HepG2 (cell line): Measurements from ENCODE around the gene CD48. TPM values are rescaled to one million over a fixed set of nuclear protein-coding genes. Genes with fewer than 3 reads are reported as not detected.

ENCODE experiments used
- ATAC-seq: fragments of 200-7000 bp; cut with Tn5 transposase; 3 replicates; pipeline ENCODE4 v1.9.1; 2020; ENCODE audit warnings: mild to moderate bottlenecking, moderate library complexity
- Bru-seq: library from RNA; stranded (reverse); fragments of 400-500 nt; gene quantifications from one replicate; lab custom pipeline; 2021; lab: Mats Ljungman, UMichigan
- BruChase-seq, 2 experiments: library from RNA; stranded (reverse); fragments of 400-500 nt; gene quantifications; one replicate each; lab custom pipeline; 2021; lab: Mats Ljungman, UMichigan
- BruUV-seq: library from RNA; stranded (reverse); fragments of 400-500 nt; replicated peaks from 2 replicates; lab custom pipeline; 2021; lab: Mats Ljungman, UMichigan
- CTCF ChIA-PET: fragments of 300-600 bp; formaldehyde crosslinking; extraction: SDS; loops from one replicate; lab custom pipeline; 2021; ENCODE audit warnings: low total read pairs, inconsistent platforms, low intra/inter-chr PET ratio; lab: Yijun Ruan, JAX
- POLR2A ChIA-PET: fragments of 350-600 bp; sonication (Branson Sonifier 250); formaldehyde crosslinking; loops from one replicate; lab custom pipeline; 2020; ENCODE audit warnings: antibody characterized with exemption, inconsistent platforms; lab: Yijun Ruan, JAX
- DNase-seq: peaks from one replicate; pipeline ENCODE4 v3.0.0-alpha.2; 2015; ENCODE audit warnings: low spot score
- FAIRE-seq: peaks from 3 replicates; lab custom pipeline; 2011; peaks lifted over from hg19 to GRCh38; lab: Jason Lieb, UNC
- H2AFZ ChIP-seq: one replicate; pipeline ENCODE4 v1.6.1; 2011; ENCODE audit warnings: low read length, inconsistent platforms
- H3K27ac ChIP-seq: fragments of 300-600 bp; 3 replicates; pipeline ENCODE4 v1.8.0; 2011; ENCODE audit warnings: mixed run types, mild to moderate bottlenecking, mixed read lengths, low read length, inconsistent platforms; ENCODE audit not compliant: insufficient read depth; ENCODE audit errors: extremely low read length
- H3K27me3 ChIP-seq, 2 experiments: fragments of 200-600 bp in 1 of 2; 2 replicates in 1 of 2; 3 replicates in 1 of 2; pipeline versions ENCODE4 v1.6.0 to v1.8.0; 2011; ENCODE audit warnings: low read length in 2 of 2, mild to moderate bottlenecking in 2 of 2, moderate library complexity in 2 of 2, inconsistent platforms in 1 of 2; ENCODE audit not compliant: insufficient read depth in 2 of 2, control insufficient read depth in 1 of 2
- H3K36me3 ChIP-seq, 2 experiments: fragments of 200-600 bp in 1 of 2; replicated peaks in 1 of 2; 2 replicates in 1 of 2; 3 replicates in 1 of 2; pipeline versions ENCODE4 v1.5.1 to v1.8.0; 2011; ENCODE audit warnings: low read length in 2 of 2, inconsistent platforms in 1 of 2; ENCODE audit not compliant: insufficient read depth in 2 of 2, control insufficient read depth in 1 of 2
- H3K4me1 ChIP-seq: 2 replicates; pipeline ENCODE4 v1.5.1; 2012; ENCODE audit warnings: low read length, inconsistent platforms; ENCODE audit not compliant: insufficient read depth
- H3K4me2 ChIP-seq: 2 replicates; pipeline ENCODE4 v1.6.0; 2011; ENCODE audit warnings: low read depth, low read length, inconsistent platforms
- H3K4me3 ChIP-seq, 3 experiments: fragments of 200-600 bp in 1 of 3; sonication (generic), shearing (Covaris generic) in 1 of 3; replicated peaks in 1 of 3; 2 replicates each; pipeline ENCODE4 v1.5.1; 2011 to 2016; ENCODE audit warnings: low read length in 3 of 3, inconsistent platforms in 2 of 3, low read depth in 2 of 3, mild to moderate bottlenecking in 2 of 3, control low read depth in 1 of 3, mixed read lengths in 1 of 3; ENCODE audit not compliant: insufficient read depth in 1 of 3
- H3K79me2 ChIP-seq: one replicate; pipeline ENCODE4 v1.6.1; 2011; ENCODE audit warnings: low read length, inconsistent platforms; ENCODE audit not compliant: insufficient read depth
- H3K9ac ChIP-seq: 2 replicates; pipeline ENCODE4 v1.6.0; 2011; ENCODE audit warnings: mild to moderate bottlenecking, low read depth, low read length, inconsistent platforms; ENCODE audit not compliant: insufficient read depth
- H3K9me3 ChIP-seq: 2 replicates; pipeline ENCODE4 v1.5.1; 2012; ENCODE audit warnings: mild to moderate bottlenecking, low read length
- H4K20me1 ChIP-seq: 2 replicates; pipeline ENCODE4 v1.6.0; 2011; ENCODE audit warnings: inconsistent platforms, mild to moderate bottlenecking, low read length, moderate library complexity; ENCODE audit not compliant: insufficient read depth
- REXO4 ChIP-seq: sonication (generic); formaldehyde crosslinking; IDR thresholded peaks from 2 replicates; pipeline ENCODE4 v1.8.0; 2022; ENCODE audit warnings: missing genetic modification reagents, mild to moderate bottlenecking, borderline replicate concordance
- ZNF230 ChIP-seq: sonication (generic); formaldehyde crosslinking; IDR thresholded peaks from 2 replicates; pipeline ENCODE4 v1.4.0; 2020; ENCODE audit warnings: mild to moderate bottlenecking, missing genetic modification reagents
- WGBS: methylation state at CpG from one replicate; pipeline ENCODE4 v1.1.6; 2017; ENCODE audit warnings: low lambda C conversion rate; 5-methylcytosine and 5-hydroxymethylcytosine counted together
- in situ Hi-C: cut with HindIII; loops from 2 replicates; pipeline ENCODE4 v1.10.0; 2017; ENCODE audit warnings: low pct_unique_long_range_greater_than_20kb; ENCODE audit not compliant: extremely low pct_ligation_motif_present
- intact Hi-C: fragments of 100-400 bp; cut with micrococcal nuclease; formaldehyde crosslinking; loops from one replicate; pipeline ENCODE4 v1.10.0; 2022; ENCODE audit not compliant: unreplicated experiment
- long read RNA-seq, 2 experiments: library from RNA in 1 of 2; library from polyadenylated mRNA in 1 of 2; stranded (forward) in 1 of 2; unstranded in 1 of 2; transcript quantifications; one replicate each; pipeline ENCODE4 v2.0.0, GENCODE V29; 2019 to 2022
- polyA minus RNA-seq, 3 experiments: library from RNA; depleted of rRNA, polyadenylated mRNA; stranded (reverse); fragments of >200 nt; gene quantifications; 2 replicates each; pipeline ENCODE4 v1.2.3, GENCODE V29; 2011; ENCODE audit warnings: low replicate concordance in 1 of 3
- polyA plus RNA-seq, 8 experiments: library from polyadenylated mRNA; depleted of rRNA in 3 of 8; stranded (reverse) in 7 of 8; unstranded in 1 of 8; fragments of >200 nt; fragmentation: Illumina TruSeq in 4 of 8; extraction: Trizol in 4 of 8; gene quantifications; 2 replicates each; pipeline versions ENCODE4 v1.2.1 to v1.2.3, GENCODE V29; 2011 to 2016; ENCODE audit warnings: low read depth in 4 of 8, missing spikeins in 1 of 8, mixed read lengths in 1 of 8; ENCODE audit not compliant: insufficient read depth in 1 of 8
- total RNA-seq, 5 experiments: library from RNA; depleted of rRNA; stranded (reverse); fragments of >200 nt; fragmentation: Illumina TruSeq; extraction: Trizol; gene quantifications; 2 replicates each; pipeline ENCODE4 v1.2.3, GENCODE V29; 2016; ENCODE audit warnings: low read depth in 1 of 5

The CD48 gene, protein sequence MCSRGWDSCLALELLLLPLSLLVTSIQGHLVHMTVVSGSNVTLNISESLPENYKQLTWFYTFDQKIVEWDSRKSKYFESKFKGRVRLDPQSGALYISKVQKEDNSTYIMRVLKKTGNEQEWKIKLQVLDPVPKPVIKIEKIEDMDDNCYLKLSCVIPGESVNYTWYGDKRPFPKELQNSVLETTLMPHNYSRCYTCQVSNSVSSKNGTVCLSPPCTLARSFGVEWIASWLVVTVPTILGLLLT
- total RNA-seq (2016; rRNA removed; fragmentation: Illumina TruSeq; extraction: Trizol) (not detected in 2 replicates), polyA plus RNA-seq (2011; rRNA removed) (not detected in 2 replicates), polyA minus RNA-seq (2011; rRNA and poly(A)+ RNA removed; ENCODE audit: low replicate concordance) (not detected in 2 replicates), Bru-seq, nascent RNA (percentile 21 among the genes with signal in this experiment), BruChase-seq, experiment 1, labeled RNA remaining after a 6-hour chase (percentile 18 among the genes with signal in this experiment), BruChase-seq, experiment 2, labeled RNA remaining after a 2-hour chase (percentile 23 among the genes with signal in this experiment)
- not detected in 2 replicates for total RNA-seq (2016; cell fraction: cytosol; rRNA removed; fragmentation: Illumina TruSeq; extraction: Trizol; ENCODE audit: low read depth)
- total RNA-seq (2016; cell fraction: insoluble cytoplasmic fraction; rRNA removed; fragmentation: Illumina TruSeq; extraction: Trizol) = not detected in 2 replicates
- total RNA-seq (2016; cell fraction: membrane; rRNA removed; fragmentation: Illumina TruSeq; extraction: Trizol) = not detected in 2 replicates
- not detected in 2 replicates for total RNA-seq (2016; cell fraction: nucleus; rRNA removed; fragmentation: Illumina TruSeq; extraction: Trizol)
- 0.05 TPM in 1 of 2 replicates, not detected in the other for polyA plus RNA-seq (2011; cell fraction: cytosol; rRNA removed)
- polyA plus RNA-seq (2011; cell fraction: nucleus; rRNA removed) = 0.12 TPM in 1 of 2 replicates, not detected in the other
- not detected in 2 replicates for polyA plus RNA-seq (2012)
- not detected in 2 replicates for polyA plus RNA-seq (2016; cell fraction: cytosol; fragmentation: Illumina TruSeq; extraction: Trizol; ENCODE audit: low read depth)
- polyA plus RNA-seq (2016; cell fraction: insoluble cytoplasmic fraction; fragmentation: Illumina TruSeq; extraction: Trizol; ENCODE audit: low read depth) = not detected in 2 replicates
- polyA plus RNA-seq (2016; cell fraction: membrane; fragmentation: Illumina TruSeq; extraction: Trizol; ENCODE audit: low read depth) = not detected in 2 replicates
- polyA plus RNA-seq (2016; cell fraction: nucleus; fragmentation: Illumina TruSeq; extraction: Trizol; ENCODE audit: insufficient read depth, low read depth) = not detected in 2 replicates
- not detected in 2 replicates for polyA minus RNA-seq (2011; cell fraction: cytosol; rRNA and poly(A)+ RNA removed)
- not detected in 2 replicates for polyA minus RNA-seq (2011; cell fraction: nucleus; rRNA and poly(A)+ RNA removed)
- long read RNA-seq, experiment 1 = 0 reads
- long read RNA-seq, experiment 2 = 0 reads

DNA sequence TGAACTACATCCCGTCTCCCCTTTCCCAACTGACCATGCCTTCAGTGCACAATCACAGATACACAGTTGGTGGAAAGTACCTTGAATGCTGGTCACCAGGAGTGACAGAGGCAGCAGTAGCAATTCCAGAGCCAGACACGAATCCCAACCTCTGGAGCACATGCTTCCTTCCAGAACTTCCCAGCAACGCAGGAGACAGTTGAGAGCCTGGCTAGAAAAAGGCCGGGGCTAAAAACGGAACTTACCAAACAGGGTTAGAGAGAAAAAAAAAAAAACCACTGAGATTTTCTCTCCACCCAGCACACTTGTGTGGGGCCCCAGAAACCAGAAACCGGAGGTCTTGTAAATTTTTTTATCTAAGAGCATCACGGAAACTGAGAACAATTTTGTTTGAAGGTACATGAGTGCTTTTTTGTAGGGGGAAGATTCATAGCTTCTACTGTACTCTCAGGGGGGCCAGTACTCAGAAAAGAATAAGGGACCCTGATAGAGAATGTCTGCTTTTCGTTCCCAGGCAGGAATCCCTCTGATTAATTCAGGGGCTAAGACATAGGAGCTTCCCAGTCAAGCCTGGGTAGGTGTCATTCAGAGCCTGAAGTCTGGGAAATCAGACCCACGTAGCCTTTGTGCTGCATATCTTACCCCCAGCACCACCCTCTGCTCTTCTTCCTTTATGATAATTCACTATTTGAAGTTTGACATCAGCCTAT is at the start of gene CD48:
CD48 (minus strand) TSS at position 221 of the 710 bp plus-strand sequence; CDS start at position 162, 59 bp downstream.
- Histone ChIP-seq H4K20me1 (no peaks in the 10 kb centered on the region), H2AFZ (no peak within 1 kb of the TSS), H3K9ac (no peak within 1 kb of the TSS), H3K27me3 (peaks cover 0 to 3% of the 10 kb centered on the region in 2 experiments; a peak in 1 of 5 replicates), H3K36me3 (no peaks in the 10 kb centered on the region), H3K4me2 (no peak within 1 kb of the TSS), H3K79me2 (no peaks in the 10 kb centered on the region), H3K4me3 (no peak within 1 kb of the TSS)
- intact Hi-C loops (no loop called here), in situ Hi-C loops (no loop called here)
- DNase-seq (no peak), FAIRE-seq (no peak), ATAC-seq (no peak)
- POLR2A ChIA-PET = no interaction called here
- WGBS = 7% methylated on average over 9 of the region's 9 CpGs
- CTCF ChIA-PET = no interaction called here
- BruUV-seq = no TSS peak
- no peak for TF ChIP-seq ZNF230 (CRISPR knock-in tag)
- TF ChIP-seq REXO4 = no peak
- TF ChIP-seq, all 625 proteins: peak for 0
- Histone ChIP-seq H3K27ac (no peak within 1 kb of the TSS), H3K9me3 (no peaks in the 10 kb centered on the region), H3K4me1 (no peaks in the 10 kb centered on the region)
